Ishikawa (cell line): Measurements from ENCODE around the gene IFIH1.

Source experiments
- CREB1 ChIP-seq: IDR thresholded peaks from 2 replicates; pipeline ENCODE4 v1.6.1; 2012; ENCODE audit warnings: low read depth
- EP300 ChIP-seq: IDR thresholded peaks from 2 replicates; pipeline ENCODE4 v1.6.1; 2012; ENCODE audit warnings: borderline replicate concordance
- RAD21 ChIP-seq: IDR thresholded peaks from 2 replicates; pipeline ENCODE4 v1.6.1; 2012; ENCODE audit warnings: low read depth
- YY1 ChIP-seq: IDR thresholded peaks from 2 replicates; pipeline ENCODE4 v1.6.1; 2012; ENCODE audit warnings: low read depth
- ZBTB7A ChIP-seq: IDR thresholded peaks from 2 replicates; pipeline ENCODE4 v1.6.1; 2012; ENCODE audit warnings: low read depth
- TF ChIP-seq, protein P1 (sequence below): IDR thresholded peaks from 2 replicates; pipeline ENCODE4 v1.6.1; 2012

DNA sequence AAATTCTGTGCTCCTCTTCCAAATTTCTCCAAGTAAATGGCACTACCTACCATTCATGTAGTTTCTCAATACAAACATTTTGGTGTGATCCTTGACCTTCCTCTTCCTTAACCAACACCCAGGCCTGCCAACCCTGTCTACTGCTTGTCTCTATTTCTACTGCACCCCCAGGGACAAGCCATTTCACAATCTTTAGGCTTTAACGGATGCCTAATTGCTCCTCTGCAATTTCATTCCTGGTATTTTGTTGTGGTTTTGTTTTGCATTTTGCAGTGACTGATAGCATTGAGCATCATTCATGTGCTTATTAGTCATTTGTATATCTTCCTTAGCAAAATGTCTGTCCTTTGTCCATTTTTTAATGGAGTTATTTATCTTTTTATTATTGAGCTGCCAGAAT, 85.3 kb downstream of the IFIH1 start:
- TF ChIP-seq CREB1 (no peak), YY1 (no peak), EP300 (no peak), ZBTB7A (no peak), RAD21 (no peak)
- TF ChIP-seq, protein P1, sequence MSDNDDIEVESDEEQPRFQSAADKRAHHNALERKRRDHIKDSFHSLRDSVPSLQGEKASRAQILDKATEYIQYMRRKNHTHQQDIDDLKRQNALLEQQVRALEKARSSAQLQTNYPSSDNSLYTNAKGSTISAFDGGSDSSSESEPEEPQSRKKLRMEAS: no peak
